GM21825 (cell line): ENCODE results near the gene HAVCR1.
"Not testable (repeated sequence)": the region's sequence is repeated elsewhere in the genome, so short reads cannot be mapped to it uniquely, and the experiment has no call there.

Experiments used
- ATAC-seq: cut with Tn5 transposase; IDR thresholded peaks from one replicate; pipeline ENCODE4 v1.9.1; 2021; ENCODE audit warnings: mild to moderate bottlenecking, moderate library complexity; ENCODE audit not compliant: unreplicated experiment

HAVCR1 gene

DNA sequence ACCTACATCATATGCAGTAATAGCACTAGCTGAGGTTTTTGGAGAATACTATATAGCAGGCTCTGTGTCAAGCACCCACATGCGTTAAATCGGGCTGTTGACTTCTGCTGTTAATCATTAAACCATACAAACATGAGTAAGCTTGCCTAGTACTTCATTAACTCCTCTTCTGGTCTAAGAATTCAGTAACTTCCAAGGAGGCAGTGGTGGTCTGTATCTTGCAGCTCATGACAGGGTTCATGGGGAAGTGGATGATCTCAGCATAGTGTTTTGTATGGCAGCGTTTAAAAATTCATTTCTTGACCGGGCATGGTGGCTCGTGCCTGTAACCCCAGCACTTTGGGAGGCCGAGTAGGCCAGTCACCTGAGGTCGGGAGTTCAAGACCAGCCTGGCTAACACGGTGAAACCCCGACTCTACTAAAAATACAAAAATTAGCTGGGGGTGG, at the start of gene HAVCR1:
Gene HAVCR1, minus strand, starts transcription at position 24 of the 447 bp plus-strand sequence. CDS start 1,173 bp downstream, outside the sequence.
- peak; percentile 78 for ATAC-seq

- no peak for ATAC-seq
These were observed 48.6 kb upstream of the HAVCR1 start for GRCh38 chr5:157107508-157107907.

DNA sequence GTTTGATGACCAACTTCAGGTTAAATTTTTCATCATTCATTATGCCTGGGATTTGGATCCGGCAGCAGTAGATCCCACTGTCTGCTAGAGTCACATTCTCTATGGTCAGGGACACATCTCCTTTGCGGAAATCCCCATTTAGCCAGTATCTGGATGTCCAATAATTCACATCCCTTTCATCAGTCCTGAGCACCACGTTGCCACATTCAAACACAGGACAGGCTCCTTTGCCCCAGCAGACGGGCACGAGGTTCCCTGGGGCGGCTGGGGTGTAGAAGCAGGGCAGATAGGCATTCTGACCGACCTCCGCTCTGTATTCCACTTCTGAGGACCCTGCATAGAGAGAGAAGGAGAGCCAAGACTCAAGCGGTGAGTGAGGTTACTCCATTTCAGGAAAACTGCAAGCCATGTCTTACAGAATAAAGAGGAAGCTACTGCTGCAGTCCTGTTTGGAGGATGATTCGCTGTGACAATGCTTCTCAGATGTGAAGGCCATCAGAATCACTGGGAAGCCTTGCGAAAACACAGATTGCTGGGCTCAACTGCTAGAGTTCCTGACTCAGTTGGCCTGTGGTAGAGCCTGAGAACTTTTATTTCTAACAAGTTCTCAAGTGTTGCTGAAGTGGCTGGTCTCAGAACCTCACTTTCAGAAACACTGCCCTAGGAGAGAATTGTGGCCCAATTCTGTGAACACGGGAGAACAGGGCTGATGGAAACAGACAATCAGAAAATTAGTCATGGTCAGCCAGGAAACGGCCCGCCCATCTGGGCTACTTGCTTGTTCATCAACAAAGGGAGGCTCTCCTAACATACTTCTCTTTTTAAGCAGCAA, 47.9 kb upstream of the HAVCR1 start:
- ATAC-seq: no peak

GRCh38 chr5:157100140-157100679, 41.3 kb upstream of the HAVCR1 start:
- no peak for ATAC-seq

- ATAC-seq: peak; percentile 59
These were observed 29.6 kb upstream of the HAVCR1 start for GRCh38 chr5:157088342-157088990.

DNA sequence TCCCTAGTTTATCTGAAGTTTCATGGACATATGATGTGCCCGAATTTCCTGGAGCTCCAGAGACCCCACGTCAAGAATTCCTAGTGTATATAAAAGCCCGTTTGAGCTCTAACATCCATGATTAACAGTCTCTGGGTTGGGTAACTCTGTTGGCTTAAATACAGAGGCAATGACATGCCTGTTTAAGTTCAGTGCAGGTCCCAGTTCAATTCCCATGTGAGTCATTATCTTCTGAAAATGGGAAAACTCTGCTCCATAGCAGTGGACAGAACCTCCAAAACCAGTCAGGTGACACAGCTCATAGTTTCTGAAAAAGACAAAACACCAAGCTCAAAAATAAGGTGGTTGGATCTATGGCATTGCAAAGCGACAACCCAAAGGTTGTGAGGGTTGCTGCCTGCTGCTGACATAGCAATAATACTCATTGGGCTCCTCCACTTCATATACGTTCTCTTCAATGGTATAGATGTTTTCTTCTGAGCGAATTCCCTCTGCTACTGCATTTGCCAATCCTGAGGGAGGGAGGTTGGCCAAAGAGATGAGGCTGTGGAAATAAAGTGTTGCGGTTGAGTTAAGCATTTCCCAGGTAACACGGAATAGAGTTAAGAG, 27.9 kb upstream of the HAVCR1 start:
- ATAC-seq: no peak

- no peak for ATAC-seq
These were observed 27.0 kb upstream of the HAVCR1 start for GRCh38 chr5:157085930-157086329.

DNA sequence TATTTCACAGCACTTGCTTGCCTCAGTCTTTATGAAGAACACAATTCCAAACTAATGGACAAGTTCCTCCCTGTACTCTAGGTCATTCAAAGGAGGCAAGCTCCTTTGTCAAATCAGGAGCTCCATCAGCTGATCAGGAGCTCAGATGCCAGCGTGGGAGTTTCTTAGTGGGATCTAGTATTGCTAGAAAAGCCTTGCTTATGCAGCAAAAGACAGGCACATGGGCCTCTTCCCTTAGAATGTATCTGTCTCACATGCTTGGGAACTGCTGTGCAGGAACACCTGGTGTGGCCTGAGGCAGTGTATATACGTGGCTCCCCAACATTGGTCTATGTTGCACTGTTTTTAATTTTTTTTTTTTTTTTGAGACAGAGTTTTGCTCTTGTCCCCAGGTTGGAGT, 21.4 kb upstream of the HAVCR1 start:
- ATAC-seq: no peak

DNA sequence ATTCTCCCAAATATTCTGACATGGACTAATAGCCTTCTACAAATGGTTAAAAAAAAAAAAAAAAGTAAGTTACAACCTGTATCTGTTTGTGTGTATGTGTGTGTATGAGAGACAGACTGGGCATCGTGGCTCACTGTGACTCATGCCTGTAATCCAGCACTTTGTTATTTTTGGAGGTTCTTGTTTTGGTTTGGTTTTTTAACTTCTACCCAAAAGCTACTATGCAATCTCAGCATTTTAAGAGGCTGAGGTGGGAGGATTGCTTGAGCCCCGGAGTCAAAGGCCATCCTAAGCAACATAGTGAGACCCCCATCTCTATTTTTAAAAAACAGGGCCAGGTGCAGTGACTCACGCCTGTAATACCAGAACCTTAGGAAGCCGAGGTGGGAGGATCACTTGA, 17.6 kb upstream of the HAVCR1 start:
- no peak for ATAC-seq

GRCh38 chr5:157072508-157072907, 13.6 kb upstream of the HAVCR1 start:
- no peak for ATAC-seq

DNA sequence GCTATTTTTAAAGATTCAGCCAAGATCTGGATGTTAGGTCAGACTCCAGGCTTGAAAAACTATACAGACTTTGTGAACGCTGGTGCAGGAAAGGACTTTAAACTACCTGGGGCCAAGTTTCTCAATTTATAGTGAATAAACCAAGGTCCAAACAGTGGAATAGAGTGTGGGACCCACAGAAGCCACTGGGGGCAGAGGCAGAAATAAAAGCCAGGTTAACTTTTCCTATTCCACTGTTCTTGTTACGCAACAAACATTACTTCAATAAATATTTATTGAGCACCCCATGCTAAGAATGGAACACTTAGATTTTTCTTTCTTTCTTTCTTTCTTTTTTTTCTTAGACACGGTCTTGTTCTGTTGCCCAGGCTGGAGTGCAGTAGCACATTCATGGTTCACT, 11.0 kb upstream of the HAVCR1 start:
- no peak for ATAC-seq

DNA sequence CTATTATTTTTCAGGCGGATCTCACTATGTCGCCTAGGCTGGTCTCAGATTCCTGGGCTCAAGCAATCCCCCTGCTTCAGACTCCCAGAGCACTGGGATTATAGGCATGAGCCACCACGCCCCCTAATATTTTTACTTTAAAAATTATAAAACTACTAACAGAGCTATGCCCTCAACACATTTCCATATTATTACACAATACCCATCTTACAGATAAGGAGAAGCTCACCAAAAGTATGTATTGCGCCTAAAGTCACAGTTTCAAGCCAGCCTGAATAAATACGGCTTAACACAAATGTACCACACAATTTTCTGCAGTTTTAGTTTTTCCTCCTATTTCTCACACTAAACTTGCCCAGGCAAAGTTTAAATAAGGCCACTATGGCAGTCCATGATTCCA, 9.9 kb upstream of the HAVCR1 start:
- no peak for ATAC-seq

DNA sequence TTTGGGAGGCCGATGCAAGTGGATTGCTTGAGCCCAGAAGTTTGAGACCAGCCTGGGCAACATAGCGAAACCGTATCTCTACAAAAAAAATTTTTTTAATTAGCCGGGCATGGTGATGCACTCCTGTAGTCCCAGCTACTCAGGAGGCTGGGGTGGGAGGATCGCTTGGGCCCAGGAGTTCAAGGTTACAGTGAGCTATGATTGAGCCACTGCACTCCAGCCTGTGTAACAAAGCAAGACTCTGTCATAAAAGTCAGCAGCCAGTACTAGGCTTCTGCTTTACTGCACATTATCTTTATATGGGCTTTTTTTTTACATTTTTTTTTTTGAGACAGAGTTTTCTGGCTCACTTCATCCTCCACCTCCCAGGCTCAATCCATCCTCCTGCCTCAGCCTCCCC, 9.4 kb upstream of the HAVCR1 start:
- ATAC-seq: no peak

DNA sequence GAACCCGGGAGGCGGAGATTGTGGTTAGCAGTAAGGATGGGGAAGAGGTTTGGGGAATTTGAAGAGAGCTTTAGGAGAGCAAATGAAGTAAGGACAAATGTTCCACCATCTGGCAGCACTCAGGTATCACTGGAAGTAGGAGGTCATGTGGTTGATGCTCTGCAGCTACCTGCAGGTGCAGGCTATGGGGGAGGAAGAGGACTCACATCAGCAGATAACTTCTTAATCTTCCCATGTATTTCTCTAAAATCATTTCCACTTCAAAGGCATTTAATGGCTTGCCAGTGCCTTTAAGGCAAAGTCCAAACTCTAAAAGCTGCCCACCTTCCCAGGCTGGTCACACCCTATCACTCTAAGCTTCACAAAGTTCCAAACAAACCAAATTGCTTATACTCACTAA, 8.1 kb upstream of the HAVCR1 start:
- ATAC-seq: no peak

DNA sequence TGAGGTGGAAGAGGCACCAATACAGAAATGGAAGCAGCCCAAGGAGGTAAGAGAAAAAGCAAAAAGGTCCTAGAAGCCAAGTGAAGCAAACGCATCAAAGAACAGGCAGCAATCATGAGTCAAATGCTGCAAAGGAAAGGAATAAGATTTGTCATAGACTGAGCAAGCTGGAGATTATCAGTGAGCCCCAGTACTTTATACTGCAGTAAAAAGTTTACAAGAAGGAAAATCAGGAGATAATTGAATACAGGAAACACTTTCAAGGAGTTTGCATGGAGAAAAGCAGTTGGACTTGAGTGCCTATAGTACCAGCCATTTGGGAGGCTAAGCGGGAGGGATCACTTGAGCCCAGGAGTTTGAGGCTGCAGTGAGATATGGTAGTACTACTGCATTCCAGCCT, 7.2 kb upstream of the HAVCR1 start:
- ATAC-seq: no peak

- no peak for ATAC-seq
These were observed 5.0 kb upstream of the HAVCR1 start for GRCh38 chr5:157063776-157064430.

GRCh38 chr5:157059891-157060290, 975 bp upstream of the HAVCR1 start:
- no peak for ATAC-seq

GRCh38 chr5:157057459-157058370, 1.2 kb downstream of the HAVCR1 start:
- ATAC-seq: no peak

- ATAC-seq: not testable (repeated sequence)
These were observed 2.1 kb downstream of the HAVCR1 start for GRCh38 chr5:157056848-157057247.

- no peak for ATAC-seq
These were observed 7.2 kb downstream of the HAVCR1 start for GRCh38 chr5:157051604-157052245.
